Measurements from ENCODE around the gene DAB1. TPM values are rescaled to one million over a fixed set of nuclear protein-coding genes. Genes with fewer than 3 reads are reported as not detected.

The DAB1 gene
- total RNA-seq, 6 experiments from 2014 or later = 0.76 to 1.9 (median 1.1) TPM

DNA sequence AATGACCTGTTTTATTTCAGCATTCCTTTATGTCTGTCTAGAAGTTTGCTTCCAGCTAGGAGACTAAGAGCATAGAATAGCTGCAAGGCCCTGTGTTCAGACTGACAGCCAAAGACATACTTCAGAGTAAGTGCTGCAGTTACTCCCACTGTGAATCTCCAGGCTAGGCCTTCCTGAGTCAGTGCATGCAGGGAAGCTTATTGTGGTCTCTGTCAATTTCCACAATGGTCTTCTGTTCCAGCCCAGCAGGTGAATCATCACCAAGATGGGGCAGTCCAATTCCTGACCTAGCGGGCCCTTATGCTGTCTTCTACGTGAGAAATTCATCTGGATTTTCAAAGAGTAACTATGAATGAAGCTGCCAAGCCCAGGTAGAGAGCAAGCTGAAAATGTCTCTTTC lies 311.7 kb downstream of the DAB1 start:
- Histone ChIP-seq H3K27ac (no peak overlapping the region), H3K9me3 (no peaks in the 10 kb centered on the region), H3K4me3 (no peak overlapping the region), H3K4me1 (no peaks in the 10 kb centered on the region), H3K27me3 (no peaks in the 10 kb centered on the region), H3K36me3 (no peaks in the 10 kb centered on the region)
- TF ChIP-seq POLR2A (IDR thresholded peaks at IDR 0.05) = no peak
- TF ChIP-seq, protein P1, sequence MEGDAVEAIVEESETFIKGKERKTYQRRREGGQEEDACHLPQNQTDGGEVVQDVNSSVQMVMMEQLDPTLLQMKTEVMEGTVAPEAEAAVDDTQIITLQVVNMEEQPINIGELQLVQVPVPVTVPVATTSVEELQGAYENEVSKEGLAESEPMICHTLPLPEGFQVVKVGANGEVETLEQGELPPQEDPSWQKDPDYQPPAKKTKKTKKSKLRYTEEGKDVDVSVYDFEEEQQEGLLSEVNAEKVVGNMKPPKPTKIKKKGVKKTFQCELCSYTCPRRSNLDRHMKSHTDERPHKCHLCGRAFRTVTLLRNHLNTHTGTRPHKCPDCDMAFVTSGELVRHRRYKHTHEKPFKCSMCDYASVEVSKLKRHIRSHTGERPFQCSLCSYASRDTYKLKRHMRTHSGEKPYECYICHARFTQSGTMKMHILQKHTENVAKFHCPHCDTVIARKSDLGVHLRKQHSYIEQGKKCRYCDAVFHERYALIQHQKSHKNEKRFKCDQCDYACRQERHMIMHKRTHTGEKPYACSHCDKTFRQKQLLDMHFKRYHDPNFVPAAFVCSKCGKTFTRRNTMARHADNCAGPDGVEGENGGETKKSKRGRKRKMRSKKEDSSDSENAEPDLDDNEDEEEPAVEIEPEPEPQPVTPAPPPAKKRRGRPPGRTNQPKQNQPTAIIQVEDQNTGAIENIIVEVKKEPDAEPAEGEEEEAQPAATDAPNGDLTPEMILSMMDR (IDR thresholded peaks at IDR 0.05) = no peak
- intact Hi-C loops (cut with DNase I) = no loop called here
- DNase-seq = no peak
- ATAC-seq = no peak
- WGBS (ENCODE audit: insufficient coverage, low coverage, low lambda C conversion rate, missing lambda C conversion rate) = 93% methylated on average over 2 of the region's 2 CpGs

DNA sequence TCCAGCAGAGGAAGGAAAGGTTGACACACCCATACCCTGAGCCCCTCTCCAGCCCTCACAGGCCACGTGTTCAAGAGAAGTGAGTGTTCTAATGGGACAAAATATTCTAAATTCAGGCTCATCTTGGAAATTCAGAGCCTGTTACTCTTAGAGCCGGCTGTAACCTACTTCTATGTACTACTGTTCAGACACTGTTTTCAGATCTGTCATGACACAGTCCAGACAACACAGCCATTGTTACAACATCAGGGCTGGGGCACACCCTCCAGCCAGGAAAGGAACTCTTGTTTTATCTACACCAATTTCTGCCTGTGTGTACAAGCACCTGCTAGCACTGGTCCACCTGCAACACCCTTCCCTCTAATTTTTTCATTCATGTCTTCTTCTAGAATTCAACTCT lies 312.7 kb downstream of the DAB1 start:
- TF ChIP-seq, protein P1 (IDR thresholded peaks at IDR 0.05) = no peak
- TF ChIP-seq POLR2A (IDR thresholded peaks at IDR 0.05) = no peak
- intact Hi-C loops (cut with DNase I) = no loop called here
- H3K4me1 ChIP-seq = no peaks in the 10 kb centered on the region
- no peak for ATAC-seq
- no peak overlapping the region for H3K4me3 ChIP-seq
- H3K27me3 ChIP-seq = no peaks in the 10 kb centered on the region
- H3K36me3 ChIP-seq = no peaks in the 10 kb centered on the region
- no CpG with 5 or more reads among the region's 2 CpGs for WGBS (ENCODE audit: insufficient coverage, low coverage, low lambda C conversion rate, missing lambda C conversion rate)
- DNase-seq = no peak
- H3K27ac ChIP-seq = no peak overlapping the region
- H3K9me3 ChIP-seq = no peaks in the 10 kb centered on the region

DNA sequence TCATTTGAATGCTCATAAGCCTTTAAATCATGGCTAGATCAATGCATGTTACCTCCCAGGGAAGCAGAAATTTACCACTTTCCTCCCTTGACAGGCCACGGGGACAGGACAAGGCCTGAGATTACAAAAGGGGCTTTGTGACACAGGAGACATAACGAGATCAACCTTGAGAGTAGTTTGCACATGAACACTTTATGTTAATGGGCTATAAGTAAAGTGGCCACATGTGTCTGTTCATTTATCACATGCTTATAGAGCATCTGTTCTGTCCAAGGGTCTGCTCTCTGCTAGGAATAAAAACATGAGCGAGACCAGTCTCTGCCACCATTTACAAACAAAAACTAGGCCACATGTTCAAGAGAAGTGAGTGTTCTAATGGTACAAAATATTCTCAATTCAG lies 314.0 kb downstream of the DAB1 start:
- no peaks in the 10 kb centered on the region for H3K36me3 ChIP-seq
- H3K9me3 ChIP-seq = no peaks in the 10 kb centered on the region
- TF ChIP-seq, protein P1 (IDR thresholded peaks at IDR 0.05) = no peak
- TF ChIP-seq POLR2A (IDR thresholded peaks at IDR 0.05) = no peak
- DNase-seq (no peak), ATAC-seq (no peak)
- 79% methylated on average over 2 of the region's 3 CpGs for WGBS (ENCODE audit: insufficient coverage, low coverage, low lambda C conversion rate, missing lambda C conversion rate)
- H3K4me3 ChIP-seq = no peak overlapping the region
- intact Hi-C loops (cut with DNase I) = no loop called here
- H3K4me1 ChIP-seq = no peaks in the 10 kb centered on the region
- H3K27ac ChIP-seq = no peak overlapping the region
- no peaks in the 10 kb centered on the region for H3K27me3 ChIP-seq

DNA sequence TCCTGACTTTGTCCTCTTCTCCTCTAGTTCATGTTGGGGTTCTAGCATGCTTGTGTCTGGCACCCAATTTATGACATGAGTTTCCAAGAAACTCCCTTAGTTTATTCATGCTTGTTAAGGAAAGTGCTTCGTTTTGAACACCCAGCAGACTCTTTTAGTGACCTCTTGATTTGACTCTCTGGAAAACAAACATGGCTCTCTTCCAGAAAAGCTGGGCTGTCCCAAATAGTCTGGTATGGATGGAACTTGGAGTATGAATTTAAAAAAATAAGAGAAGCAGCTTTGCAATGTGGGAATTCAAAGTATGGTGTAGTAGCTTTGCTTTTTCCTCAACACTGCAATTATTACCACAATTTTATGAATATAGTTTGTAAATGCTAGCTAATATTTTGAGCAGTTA lies 314.6 kb downstream of the DAB1 start:
- DNase-seq = no peak
- TF ChIP-seq, protein P1 (IDR thresholded peaks at IDR 0.05) = no peak
- H3K27me3 ChIP-seq = no peaks in the 10 kb centered on the region
- intact Hi-C loops (cut with DNase I) = no loop called here
- H3K4me1 ChIP-seq = no peaks in the 10 kb centered on the region
- H3K4me3 ChIP-seq = no peak overlapping the region
- ATAC-seq = peak in 1 of 4 donors; percentile 44
- no peaks in the 10 kb centered on the region for H3K36me3 ChIP-seq
- H3K9me3 ChIP-seq = no peaks in the 10 kb centered on the region
- H3K27ac ChIP-seq = no peak overlapping the region
- WGBS (ENCODE audit: insufficient coverage, low coverage, low lambda C conversion rate, missing lambda C conversion rate) = 0% methylated on average over 1 of the region's 1 CpG

DNA sequence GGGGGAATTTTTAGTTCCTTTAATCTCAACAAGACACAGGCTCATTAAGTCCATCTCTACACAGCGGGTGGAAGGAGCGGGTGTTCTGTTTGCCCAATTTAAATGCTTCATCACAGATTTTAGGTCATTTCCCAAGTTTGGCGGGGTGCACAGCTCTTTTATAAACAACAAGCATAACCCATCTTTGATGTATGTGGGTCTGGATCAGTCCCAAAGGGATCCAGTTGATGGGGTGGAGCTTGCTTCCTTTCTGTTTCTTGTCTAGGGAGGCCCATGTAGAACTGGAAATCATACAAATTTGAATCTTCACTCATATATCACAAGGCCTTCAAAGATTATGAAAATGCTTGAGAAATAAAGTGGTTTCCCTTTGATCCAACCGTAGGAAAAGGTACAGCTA lies 317.6 kb downstream of the DAB1 start:
- Histone ChIP-seq H3K9me3 (no peaks in the 10 kb centered on the region), H3K4me3 (no peak overlapping the region), H3K27ac (no peak overlapping the region), H3K4me1 (no peaks in the 10 kb centered on the region), H3K36me3 (no peaks in the 10 kb centered on the region), H3K27me3 (no peaks in the 10 kb centered on the region)
- ATAC-seq = no peak
- TF ChIP-seq, protein P1 (IDR thresholded peaks at IDR 0.05) = no peak
- no peak for TF ChIP-seq POLR2A (IDR thresholded peaks at IDR 0.05)
- no peak for DNase-seq
- WGBS (ENCODE audit: insufficient coverage, low coverage, low lambda C conversion rate, missing lambda C conversion rate) = 68% methylated on average over 4 of the region's 4 CpGs
- intact Hi-C loops (cut with DNase I) = no loop called here

Measured in right lobe of liver (tissue), 6 donors.